ENCODE results near the gene PRPSAP2. TPM values are rescaled to one million over a fixed set of nuclear protein-coding genes. Genes with fewer than 3 reads are reported as not detected.
A peak's percentile ranks its signal among the peaks of the same experiment; 100 is the strongest.
"Not testable (repeated sequence)": the region's sequence is repeated elsewhere in the genome, so short reads cannot be mapped to it uniquely, and the experiment has no call there.

Gene PRPSAP2, protein sequence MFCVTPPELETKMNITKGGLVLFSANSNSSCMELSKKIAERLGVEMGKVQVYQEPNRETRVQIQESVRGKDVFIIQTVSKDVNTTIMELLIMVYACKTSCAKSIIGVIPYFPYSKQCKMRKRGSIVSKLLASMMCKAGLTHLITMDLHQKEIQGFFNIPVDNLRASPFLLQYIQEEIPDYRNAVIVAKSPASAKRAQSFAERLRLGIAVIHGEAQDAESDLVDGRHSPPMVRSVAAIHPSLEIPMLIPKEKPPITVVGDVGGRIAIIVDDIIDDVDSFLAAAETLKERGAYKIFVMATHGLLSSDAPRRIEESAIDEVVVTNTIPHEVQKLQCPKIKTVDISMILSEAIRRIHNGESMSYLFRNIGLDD
- total RNA-seq (10 to 100 TPM; 25.0 to 56.9 (median 33.7) TPM), polyA plus RNA-seq (10 to 100 TPM; 13.9 to 50.0 (median 22.5) TPM)
- long read RNA-seq, donor 1, transcript PRPSAP2-201 (12 exons, 1,910 nt): major isoform, 8 of 22 reads
- long read RNA-seq, donor 1, partial matches to known transcripts: 6 of 22 reads
- long read RNA-seq, donor 1, other reads (novel, unspliced or antisense): 6 of 22 reads
- long read RNA-seq, donor 2, transcript PRPSAP2-201 (12 exons, 1,910 nt): major isoform, 6 of 6 reads
- long read RNA-seq, donor 2, partial matches to known transcripts: 0 of 6 reads
- long read RNA-seq, donor 2, other reads (novel, unspliced or antisense): 0 of 6 reads
- long read RNA-seq, donor 3, transcript PRPSAP2-201 (12 exons, 1,910 nt): major isoform, 5 of 11 reads
- long read RNA-seq, donor 3, partial matches to known transcripts: 5 of 11 reads
- long read RNA-seq, donor 3, other reads (novel, unspliced or antisense): 0 of 11 reads
- long read RNA-seq, donor 4, transcript PRPSAP2-201 (12 exons, 1,910 nt): major isoform, 10 of 20 reads
- long read RNA-seq, donor 4, partial matches to known transcripts: 2 of 20 reads
- long read RNA-seq, donor 4, other reads (novel, unspliced or antisense): 8 of 20 reads
- long read RNA-seq, donor 5, transcript PRPSAP2-201 (12 exons, 1,910 nt): major isoform, 14 of 58 reads
- long read RNA-seq, donor 5, partial matches to known transcripts: 7 of 58 reads
- long read RNA-seq, donor 5, other reads (novel, unspliced or antisense): 37 of 58 reads
- long read RNA-seq, donor 6, partial matches to known transcripts: 1 of 14 reads
- long read RNA-seq, donor 6, other reads (novel, unspliced or antisense): 8 of 14 reads
- long read RNA-seq, donor 7, transcript PRPSAP2-201 (12 exons, 1,910 nt): major isoform, 5 of 5 reads
- long read RNA-seq, donor 7, partial matches to known transcripts: 0 of 5 reads
- long read RNA-seq, donor 7, other reads (novel, unspliced or antisense): 0 of 5 reads
- long read RNA-seq, donor 8, transcript PRPSAP2-201 (12 exons, 1,910 nt): major isoform, 6 of 6 reads
- long read RNA-seq, donor 8, partial matches to known transcripts: 0 of 6 reads
- long read RNA-seq, donor 8, other reads (novel, unspliced or antisense): 0 of 6 reads
- long read RNA-seq, donor 9, partial matches to known transcripts: 0 of 4 reads
- long read RNA-seq, donor 9, other reads (novel, unspliced or antisense): 0 of 4 reads
- long read RNA-seq, donor 10, partial matches to known transcripts: 0 of 2 reads
- long read RNA-seq, donor 10, other reads (novel, unspliced or antisense): 0 of 2 reads

DNA sequence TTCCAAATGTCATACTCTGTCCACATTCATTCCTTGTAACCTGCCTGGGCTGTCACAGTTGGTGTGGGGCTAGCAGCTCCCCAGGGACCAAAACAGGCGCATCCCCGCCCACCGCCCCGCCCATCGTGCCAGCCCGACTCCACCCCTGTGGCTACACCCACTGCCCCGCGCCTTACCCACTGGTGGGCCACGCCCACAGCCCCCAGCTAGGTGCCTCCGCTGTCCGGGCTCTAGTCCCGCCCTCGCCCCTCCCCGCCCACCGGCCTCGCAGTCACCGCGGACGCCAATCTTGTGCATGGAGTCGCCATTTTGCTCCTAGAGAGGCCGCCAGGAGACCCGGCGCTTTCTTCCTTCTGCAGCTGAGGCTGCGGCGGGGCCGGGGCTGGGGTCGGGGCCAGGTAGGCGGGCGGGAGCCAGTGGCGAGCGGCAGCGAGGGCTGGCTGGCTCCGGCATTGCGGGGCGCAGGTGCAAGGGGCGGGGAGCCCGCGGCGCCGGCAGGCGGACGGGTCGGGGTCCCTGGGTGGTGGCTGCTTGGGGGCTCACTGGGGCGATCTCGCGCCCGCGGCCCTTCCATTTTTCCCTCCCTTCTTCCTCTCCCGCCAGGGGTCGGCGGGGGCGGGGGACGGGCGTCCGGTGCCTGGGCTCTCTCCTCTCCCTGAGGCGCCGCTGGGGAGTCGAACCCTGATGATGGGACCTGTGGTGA lies at the start of gene PRPSAP2:
PRPSAP2 (plus strand) TSS at position 268 of the 703 bp plus-strand sequence. CDS start 7,703 bp downstream, outside the sequence.
- peak in 1 of 2 donors; percentile 48 for TF ChIP-seq POLR2A (IDR thresholded peaks at IDR 0.05)
- TF ChIP-seq, protein P1, sequence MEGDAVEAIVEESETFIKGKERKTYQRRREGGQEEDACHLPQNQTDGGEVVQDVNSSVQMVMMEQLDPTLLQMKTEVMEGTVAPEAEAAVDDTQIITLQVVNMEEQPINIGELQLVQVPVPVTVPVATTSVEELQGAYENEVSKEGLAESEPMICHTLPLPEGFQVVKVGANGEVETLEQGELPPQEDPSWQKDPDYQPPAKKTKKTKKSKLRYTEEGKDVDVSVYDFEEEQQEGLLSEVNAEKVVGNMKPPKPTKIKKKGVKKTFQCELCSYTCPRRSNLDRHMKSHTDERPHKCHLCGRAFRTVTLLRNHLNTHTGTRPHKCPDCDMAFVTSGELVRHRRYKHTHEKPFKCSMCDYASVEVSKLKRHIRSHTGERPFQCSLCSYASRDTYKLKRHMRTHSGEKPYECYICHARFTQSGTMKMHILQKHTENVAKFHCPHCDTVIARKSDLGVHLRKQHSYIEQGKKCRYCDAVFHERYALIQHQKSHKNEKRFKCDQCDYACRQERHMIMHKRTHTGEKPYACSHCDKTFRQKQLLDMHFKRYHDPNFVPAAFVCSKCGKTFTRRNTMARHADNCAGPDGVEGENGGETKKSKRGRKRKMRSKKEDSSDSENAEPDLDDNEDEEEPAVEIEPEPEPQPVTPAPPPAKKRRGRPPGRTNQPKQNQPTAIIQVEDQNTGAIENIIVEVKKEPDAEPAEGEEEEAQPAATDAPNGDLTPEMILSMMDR (IDR thresholded peaks at IDR 0.05): no peak
- Histone ChIP-seq H3K36me3 (replicated peaks in 1 of 2) (no peaks in the 10 kb centered on the region), H3K9me3 (replicated peaks in 1 of 3) (no peaks in the 10 kb centered on the region), H3K27me3 (no peaks in the 10 kb centered on the region), H3K27ac (peak within 1 kb of the TSS; percentile 51 to 96 (median 89)), H3K4me1 (replicated peaks in 1 of 2) (peaks cover 18 to 31% of the 10 kb centered on the region in 2 donors), H3K4me3 (peak within 1 kb of the TSS; percentile 15 to 84 (median 43))
- intact Hi-C loops (cut with DNase I): no loop called here
- 0 to 1% (median 0%) methylated on average over 4 to 58 of the region's 58 CpGs for WGBS, 4 donors
- DNase-seq: peak; percentile 96 to 99 (median 97)

DNA sequence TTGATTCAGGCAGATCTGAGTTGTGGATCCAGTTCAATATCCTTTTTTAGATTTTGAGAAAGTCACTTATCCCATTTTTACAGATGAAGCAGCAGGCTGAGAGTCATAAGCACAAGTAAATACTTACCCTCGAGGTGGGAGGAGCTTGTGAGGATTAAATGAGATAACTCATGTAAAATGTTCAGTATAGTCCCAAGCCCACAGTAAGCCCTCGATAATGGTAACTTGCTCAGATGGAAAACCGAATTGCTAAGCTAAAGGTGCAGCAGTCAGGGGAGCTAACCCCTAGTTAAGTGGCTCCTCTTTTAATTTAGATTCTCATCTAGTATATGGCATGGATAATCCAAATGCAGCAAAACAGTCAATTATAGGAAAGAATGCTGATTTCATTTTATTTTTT lies 42.0 kb upstream of the PRPSAP2 start:
- H3K4me3 ChIP-seq; DNase-seq; intact Hi-C loops (cut with DNase I); H3K27ac ChIP-seq; H3K4me1 ChIP-seq (replicated peaks in 1 of 2); H3K9me3 ChIP-seq (replicated peaks in 1 of 3); H3K27me3 ChIP-seq; H3K36me3 ChIP-seq (replicated peaks in 1 of 2): not testable (repeated sequence)
- 43 to 60% (median 48%) methylated on average over 3 of the region's 3 CpGs for WGBS, 4 donors

DNA sequence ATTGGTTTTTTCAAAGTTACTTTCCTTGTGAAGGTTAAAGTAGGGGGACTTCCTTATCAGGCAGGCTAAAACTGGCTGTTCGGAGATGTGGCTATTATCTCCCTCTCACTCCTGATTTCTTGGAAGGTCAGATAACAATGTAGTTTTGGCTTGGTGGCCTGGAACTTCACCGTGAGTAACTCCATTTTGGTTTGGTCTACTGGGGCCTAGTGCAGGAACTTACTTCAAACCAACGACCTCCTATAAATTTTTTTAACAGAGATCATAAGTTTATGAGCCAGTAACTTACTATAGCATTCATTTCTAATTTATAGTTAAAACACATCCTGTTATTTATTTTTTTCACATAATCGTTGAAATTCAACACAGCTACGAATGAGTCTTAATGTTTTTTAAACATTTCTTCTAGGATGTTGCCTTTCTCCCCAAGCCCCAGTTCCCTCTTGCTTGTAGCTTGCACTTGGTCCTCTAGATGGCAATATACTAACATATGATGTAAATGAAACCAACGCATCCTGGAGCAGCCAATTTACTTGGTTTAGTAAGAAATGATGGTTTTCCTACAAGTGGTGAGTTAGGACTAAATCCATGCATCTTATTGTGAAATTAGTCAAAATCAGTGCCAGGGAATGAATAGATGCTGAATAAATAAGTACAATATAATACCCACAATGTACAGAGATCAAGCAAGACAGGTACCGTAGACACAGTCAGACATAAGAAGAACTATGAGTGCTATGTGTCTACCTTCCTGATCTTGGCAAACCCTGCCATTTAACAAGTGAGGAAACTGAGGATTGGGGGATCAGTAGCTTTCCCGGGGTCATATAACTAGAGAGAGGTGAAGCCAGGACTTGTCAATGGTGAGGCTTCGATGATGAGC lies 41.2 kb upstream of the PRPSAP2 start:
- H3K27ac ChIP-seq; H3K4me3 ChIP-seq; H3K27me3 ChIP-seq; H3K4me1 ChIP-seq (replicated peaks in 1 of 2); H3K9me3 ChIP-seq (replicated peaks in 1 of 3); intact Hi-C loops (cut with DNase I); H3K36me3 ChIP-seq (replicated peaks in 1 of 2): not testable (repeated sequence)
- TF ChIP-seq, protein P1 (IDR thresholded peaks at IDR 0.05): peak; percentile 43 to 68 (median 54)
- 43 to 50% (median 49%) methylated on average over 8 to 9 of the region's 9 CpGs for WGBS, 4 donors
- peak; percentile 32 to 64 (median 55) for DNase-seq

DNA sequence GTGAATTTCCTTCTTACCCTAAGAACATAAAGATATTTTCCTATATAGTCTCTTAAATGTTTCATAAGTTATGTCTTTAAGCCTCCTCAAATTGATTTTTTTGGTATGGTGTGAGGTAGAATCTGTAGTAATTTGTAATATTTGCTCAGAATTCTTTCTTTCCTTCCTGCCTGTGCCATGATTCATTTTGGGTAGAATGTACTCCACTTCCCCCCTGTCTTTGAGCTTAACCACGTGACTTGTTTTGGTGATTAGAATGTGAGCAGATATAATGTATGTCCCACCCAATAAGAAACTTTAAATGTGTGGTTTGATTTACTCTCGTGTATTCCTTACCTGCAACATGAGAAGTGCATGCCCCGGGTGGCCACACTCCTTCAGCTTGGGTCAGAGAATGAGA lies 36.5 kb upstream of the PRPSAP2 start:
- DNase-seq; H3K36me3 ChIP-seq (replicated peaks in 1 of 2); H3K4me3 ChIP-seq; H3K27ac ChIP-seq; H3K9me3 ChIP-seq (replicated peaks in 1 of 3); H3K27me3 ChIP-seq; H3K4me1 ChIP-seq (replicated peaks in 1 of 2); intact Hi-C loops (cut with DNase I): not testable (repeated sequence)
- 27 to 78% (median 48%) methylated on average over 1 to 3 of the region's 3 CpGs for WGBS, 4 donors

DNA sequence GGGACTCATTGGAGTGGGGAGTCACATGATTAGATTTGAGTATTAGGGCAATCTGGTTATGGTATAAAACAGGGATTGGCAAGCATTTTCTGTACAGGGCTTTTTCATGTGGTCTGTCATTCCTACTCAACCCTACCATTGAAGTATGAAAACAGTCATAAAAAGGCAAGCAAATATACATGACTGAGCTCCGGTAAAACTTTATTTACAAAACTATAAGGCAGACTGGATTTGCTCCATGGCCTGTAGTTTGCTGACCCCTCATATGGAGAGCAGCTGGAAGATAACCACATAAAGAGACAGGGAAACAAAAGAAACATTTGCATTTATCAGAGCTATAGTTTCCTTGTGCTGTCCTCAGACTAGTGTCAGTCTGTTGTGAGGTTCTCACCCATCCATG lies 30.3 kb upstream of the PRPSAP2 start:
- H3K36me3 ChIP-seq (replicated peaks in 1 of 2); H3K4me1 ChIP-seq (replicated peaks in 1 of 2); H3K4me3 ChIP-seq; H3K9me3 ChIP-seq (replicated peaks in 1 of 3); intact Hi-C loops (cut with DNase I); H3K27ac ChIP-seq; H3K27me3 ChIP-seq; DNase-seq: not testable (repeated sequence)
- no CpG with 5 or more reads among the region's 1 CpG for WGBS, 4 donors

All from adrenal gland (tissue), 19 donors.